GM06990 (cell line): Measurements from ENCODE around the gene WHRN.

Source experiments
- DNase-seq: peaks from one replicate; pipeline ENCODE4 v3.0.0-alpha.2; 2011; ENCODE audit not compliant: insufficient read length; ENCODE audit errors: extremely low read depth
- H3K27me3 ChIP-seq: replicated peaks from 2 replicates; pipeline ENCODE4 v1.6.0; 2011; ENCODE audit warnings: low read length; ENCODE audit not compliant: control insufficient read depth, insufficient read depth
- H3K36me3 ChIP-seq: 2 replicates; pipeline ENCODE4 v1.5.1; 2011; ENCODE audit warnings: low read length; ENCODE audit not compliant: control insufficient read depth, insufficient read depth
- H3K4me3 ChIP-seq: replicated peaks from 2 replicates; pipeline ENCODE4 v1.5.1; 2011; ENCODE audit warnings: low read depth, mild to moderate bottlenecking, control low read depth, low read length
- CTCF ChIP-seq: IDR thresholded peaks from 2 replicates; pipeline ENCODE4 v1.5.1; 2011; ENCODE audit warnings: low read length, control low read depth, mild to moderate bottlenecking, inconsistent platforms; ENCODE audit not compliant: insufficient read depth, poor library complexity, severe bottlenecking

WHRN gene

GRCh38 chr9:114413861-114414301 is 91.4 kb downstream of the WHRN start:
- no peak overlapping the region for H3K4me3 ChIP-seq
- no peak for DNase-seq
- no peak for TF ChIP-seq CTCF
- H3K36me3 ChIP-seq = no peaks in the 10 kb centered on the region
- H3K27me3 ChIP-seq = peaks cover 3% of the 10 kb centered on the region

- peaks cover 3% of the 10 kb centered on the region for H3K27me3 ChIP-seq
- DNase-seq = no peak
- TF ChIP-seq CTCF = no peak
Measured at GRCh38 chr9:114412048-114412683, 93.1 kb downstream of the WHRN start.

GRCh38 chr9:114411452-114411851 is 93.8 kb downstream of the WHRN start:
- TF ChIP-seq CTCF = no peak
- Histone ChIP-seq H3K27me3 (peaks cover 3% of the 10 kb centered on the region), H3K36me3 (no peaks in the 10 kb centered on the region), H3K4me3 (no peak overlapping the region)
- no peak for DNase-seq

More at GRCh38 chr9:114412048-114412683, 93.1 kb downstream of the WHRN start:
- H3K4me3 ChIP-seq = no peak overlapping the region
- H3K36me3 ChIP-seq = no peaks in the 10 kb centered on the region

- DNase-seq = no peak
- no peak overlapping the region for H3K4me3 ChIP-seq
- TF ChIP-seq CTCF = no peak
Measured at GRCh38 chr9:114410910-114411309, 94.4 kb downstream of the WHRN start.

GRCh38 chr9:114409842-114410241 is 95.4 kb downstream of the WHRN start:
- no peak for DNase-seq
- TF ChIP-seq CTCF = no peak
- Histone ChIP-seq H3K4me3 (no peak overlapping the region), H3K36me3 (no peaks in the 10 kb centered on the region), H3K27me3 (peaks cover 3% of the 10 kb centered on the region)

More at GRCh38 chr9:114410910-114411309, 94.4 kb downstream of the WHRN start:
- Histone ChIP-seq H3K36me3 (no peaks in the 10 kb centered on the region), H3K27me3 (peaks cover 3% of the 10 kb centered on the region)
